Sigmoid colon (tissue), 4 donors: ENCODE data around the gene ELMO1.

ENCODE experiments used
- EP300 ChIP-seq, 4 donors: sonication (generic); formaldehyde crosslinking; IDR thresholded peaks; one replicate each; pipeline ENCODE4 v1.6.1; 2017; ENCODE audit warnings: antibody characterized with exemption in 4 of 4
- POLR2A ChIP-seq, 2 donors: fragments of 450-650 bp; IDR thresholded peaks; one replicate each; pipeline ENCODE4 v1.6.1; 2016; ENCODE audit warnings: antibody characterized with exemption in 2 of 2, mild to moderate bottlenecking in 2 of 2, moderate library complexity in 2 of 2
- TF ChIP-seq, protein P1 (sequence below), 4 experiments: fragments of 450-650 bp in 3 of 4; fragments of 200-600 bp in 1 of 4; IDR thresholded peaks; one replicate each; pipeline ENCODE4 v1.5.1; 2016 to 2019; ENCODE audit warnings: antibody characterized with exemption in 4 of 4, mild to moderate bottlenecking in 3 of 4, moderate library complexity in 2 of 4

DNA sequence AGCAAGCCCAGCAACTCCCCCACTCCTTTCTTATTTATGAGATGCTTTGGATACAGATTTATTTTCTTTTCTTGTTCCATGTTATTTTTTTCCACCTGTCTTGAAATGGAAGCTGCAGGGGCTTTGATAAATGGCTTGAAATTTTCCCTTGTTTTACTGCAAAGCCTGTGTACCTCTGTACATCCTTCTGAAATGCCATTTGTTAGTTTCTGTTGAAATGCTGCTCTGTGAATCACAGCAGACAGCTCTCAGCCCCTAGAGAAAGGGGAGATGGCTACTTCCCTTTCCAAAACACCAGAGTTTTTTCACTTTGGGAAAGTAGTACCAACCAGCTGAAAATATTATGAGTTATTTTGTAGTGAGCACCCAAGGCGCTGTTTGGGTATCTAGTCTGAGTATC is 304.2 kb downstream of the ELMO1 start:
- TF ChIP-seq, protein P1, sequence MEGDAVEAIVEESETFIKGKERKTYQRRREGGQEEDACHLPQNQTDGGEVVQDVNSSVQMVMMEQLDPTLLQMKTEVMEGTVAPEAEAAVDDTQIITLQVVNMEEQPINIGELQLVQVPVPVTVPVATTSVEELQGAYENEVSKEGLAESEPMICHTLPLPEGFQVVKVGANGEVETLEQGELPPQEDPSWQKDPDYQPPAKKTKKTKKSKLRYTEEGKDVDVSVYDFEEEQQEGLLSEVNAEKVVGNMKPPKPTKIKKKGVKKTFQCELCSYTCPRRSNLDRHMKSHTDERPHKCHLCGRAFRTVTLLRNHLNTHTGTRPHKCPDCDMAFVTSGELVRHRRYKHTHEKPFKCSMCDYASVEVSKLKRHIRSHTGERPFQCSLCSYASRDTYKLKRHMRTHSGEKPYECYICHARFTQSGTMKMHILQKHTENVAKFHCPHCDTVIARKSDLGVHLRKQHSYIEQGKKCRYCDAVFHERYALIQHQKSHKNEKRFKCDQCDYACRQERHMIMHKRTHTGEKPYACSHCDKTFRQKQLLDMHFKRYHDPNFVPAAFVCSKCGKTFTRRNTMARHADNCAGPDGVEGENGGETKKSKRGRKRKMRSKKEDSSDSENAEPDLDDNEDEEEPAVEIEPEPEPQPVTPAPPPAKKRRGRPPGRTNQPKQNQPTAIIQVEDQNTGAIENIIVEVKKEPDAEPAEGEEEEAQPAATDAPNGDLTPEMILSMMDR (IDR thresholded peaks at IDR 0.05): no peak
- TF ChIP-seq POLR2A (IDR thresholded peaks at IDR 0.05) (no peak), EP300 (IDR thresholded peaks at IDR 0.05) (no peak)
